ENCODE results near the gene GOLGA5. TPM values are rescaled to one million over a fixed set of nuclear protein-coding genes. Genes with fewer than 3 reads are reported as not detected.

The GOLGA5 gene
- total RNA-seq, 1 experiment from 2014 or later, result 25.4 TPM

DNA sequence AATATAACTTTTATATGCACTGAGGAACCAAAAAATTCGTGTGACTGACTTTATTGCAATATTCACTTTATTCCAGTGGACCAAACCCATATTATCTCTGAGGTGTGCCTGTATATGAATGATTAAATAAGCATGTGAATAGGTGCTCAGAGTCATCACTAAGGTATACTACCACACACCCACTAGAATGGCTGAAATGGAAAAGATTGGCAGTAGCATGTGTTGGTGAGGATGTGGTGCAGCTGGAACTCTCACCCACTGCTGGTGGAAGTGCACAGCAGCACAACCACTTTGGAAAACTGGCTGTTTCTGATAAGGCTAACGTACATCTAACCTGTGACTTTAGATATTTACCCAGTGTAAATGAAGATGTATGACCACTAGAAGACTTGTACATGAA is 36.8 kb downstream of the GOLGA5 start:
- Histone ChIP-seq H2AFZ (ENCODE audit: low read length) (no peak overlapping the region), H3K4ac (ENCODE audit: low read depth, low read length) (no peak overlapping the region), H2BK20ac (ENCODE audit: low read depth, low read length, poor library complexity, severe bottlenecking) (no peak overlapping the region), H3K27ac (ENCODE audit: insufficient read length, low read depth, low read length) (no peak overlapping the region), H2BK15ac (ENCODE audit: low read depth, low read length) (no peak overlapping the region), H3K14ac (ENCODE audit: insufficient read depth, low read length) (no peak overlapping the region), H3K4me1 (ENCODE audit: insufficient read depth, low read length) (no peaks in the 10 kb centered on the region), H3K4me2 (ENCODE audit: insufficient read depth, insufficient read length, low read length) (no peak overlapping the region), H3K9ac (ENCODE audit: extremely low read depth, insufficient read length, low read length) (no peak overlapping the region), H3K9me3 (ENCODE audit: control insufficient read depth, low read depth, low read length) (no peaks in the 10 kb centered on the region), H2BK12ac (ENCODE audit: insufficient read length, low read depth, low read length) (no peak overlapping the region), H2BK5ac (ENCODE audit: insufficient read length, low read length) (no peak overlapping the region), H2BK120ac (ENCODE audit: low read depth, low read length, poor library complexity, severe bottlenecking) (no peak overlapping the region), H3K27me3 (ENCODE audit: insufficient read depth, low read length) (no peaks in the 10 kb centered on the region), H3T11ph (ENCODE audit: low read length) (no peak overlapping the region), H3K56ac (ENCODE audit: insufficient read length, low read depth, low read length) (no peak overlapping the region), H3K79me2 (ENCODE audit: insufficient read depth, low read length) (no peaks in the 10 kb centered on the region), H4K5ac (ENCODE audit: insufficient read length, low read depth, low read length) (no peak overlapping the region), H3K79me1 (ENCODE audit: insufficient read depth, low read depth, low read length, poor library complexity, severe bottlenecking) (no peaks in the 10 kb centered on the region), H4K91ac (ENCODE audit: insufficient read length, low read depth, low read length) (no peak overlapping the region), H2AK5ac (ENCODE audit: insufficient read length, low read length) (no peak overlapping the region), H3K23ac (ENCODE audit: insufficient read length, low read depth, low read length) (no peak overlapping the region), H4K20me1 (ENCODE audit: control insufficient read depth, insufficient read depth, insufficient read length) (no peaks in the 10 kb centered on the region), H4K8ac (replicated peaks; ENCODE audit: insufficient read length, low read depth, low read length) (no peak overlapping the region), H3K23me2 (ENCODE audit: insufficient read length, low read depth, low read length, poor library complexity, severe bottlenecking) (no peaks in the 10 kb centered on the region), H3K18ac (ENCODE audit: insufficient read length, low read depth, low read length) (no peak overlapping the region)
- H3K9me3 Mint-ChIP-seq, result no peaks in the 10 kb centered on the region
- DNase-seq, result no peak
- TF ChIP-seq, protein P1, sequence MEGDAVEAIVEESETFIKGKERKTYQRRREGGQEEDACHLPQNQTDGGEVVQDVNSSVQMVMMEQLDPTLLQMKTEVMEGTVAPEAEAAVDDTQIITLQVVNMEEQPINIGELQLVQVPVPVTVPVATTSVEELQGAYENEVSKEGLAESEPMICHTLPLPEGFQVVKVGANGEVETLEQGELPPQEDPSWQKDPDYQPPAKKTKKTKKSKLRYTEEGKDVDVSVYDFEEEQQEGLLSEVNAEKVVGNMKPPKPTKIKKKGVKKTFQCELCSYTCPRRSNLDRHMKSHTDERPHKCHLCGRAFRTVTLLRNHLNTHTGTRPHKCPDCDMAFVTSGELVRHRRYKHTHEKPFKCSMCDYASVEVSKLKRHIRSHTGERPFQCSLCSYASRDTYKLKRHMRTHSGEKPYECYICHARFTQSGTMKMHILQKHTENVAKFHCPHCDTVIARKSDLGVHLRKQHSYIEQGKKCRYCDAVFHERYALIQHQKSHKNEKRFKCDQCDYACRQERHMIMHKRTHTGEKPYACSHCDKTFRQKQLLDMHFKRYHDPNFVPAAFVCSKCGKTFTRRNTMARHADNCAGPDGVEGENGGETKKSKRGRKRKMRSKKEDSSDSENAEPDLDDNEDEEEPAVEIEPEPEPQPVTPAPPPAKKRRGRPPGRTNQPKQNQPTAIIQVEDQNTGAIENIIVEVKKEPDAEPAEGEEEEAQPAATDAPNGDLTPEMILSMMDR (conservative IDR thresholded peaks at IDR 0.05), result no peak
- peaks cover 3 to 58% (median 32%) of the 10 kb centered on the region in 3 experiments; a peak in 6 of 7 replicates for H3K36me3 Mint-ChIP-seq (ENCODE audit: insufficient read depth in 1 of 3, low read depth in 3 of 3)
- no CpG with 5 or more reads among the region's 2 CpGs for WGBS (ENCODE audit: extremely low coverage, insufficient read length, low lambda C conversion rate)
- H3K4me3 Mint-ChIP-seq, result no peak overlapping the region
- H3K27me3 Mint-ChIP-seq (ENCODE audit: low read depth), result no peaks in the 10 kb centered on the region
- no peaks in the 10 kb centered on the region for H3K4me1 Mint-ChIP-seq
- no peak overlapping the region; a peak in 1 of 7 replicates for H3K27ac Mint-ChIP-seq

Data from H9 (cell line).